Pons (tissue), 1 donor: ENCODE measurements around the gene GSG1L.

Experiments used
- DNase-seq: peaks from one replicate; pipeline ENCODE4 v3.0.0-alpha.2; 2016; ENCODE audit warnings: low spot score

GSG1L gene

GRCh38 chr16:27789595-27790241, 273.8 kb downstream of the GSG1L start:
- DNase-seq, result no peak

GRCh38 chr16:27789150-27789549, 274.4 kb downstream of the GSG1L start:
- no peak for DNase-seq

GRCh38 chr16:27787665-27788064, 275.8 kb downstream of the GSG1L start:
- no peak for DNase-seq

- DNase-seq, result no peak
Measured at GRCh38 chr16:27786923-27787625, 276.4 kb downstream of the GSG1L start.

GRCh38 chr16:27786221-27786922, 277.1 kb downstream of the GSG1L start:
- DNase-seq, result no peak

- DNase-seq, result no peak
Measured at GRCh38 chr16:27785307-27785678, 278.2 kb downstream of the GSG1L start.

- no peak for DNase-seq
Measured at GRCh38 chr16:27784351-27785306, 278.9 kb downstream of the GSG1L start.

GRCh38 chr16:27781981-27782880, 281.3 kb downstream of the GSG1L start:
- DNase-seq, result no peak

GRCh38 chr16:27781195-27781524, 282.4 kb downstream of the GSG1L start:
- no peak for DNase-seq

- DNase-seq, result no peak
Measured at GRCh38 chr16:27780468-27781194, 282.9 kb downstream of the GSG1L start.

- DNase-seq, result peak; percentile 70
Measured at GRCh38 chr16:27779641-27780164, 283.8 kb downstream of the GSG1L start.

- no peak for DNase-seq
Measured at GRCh38 chr16:27778926-27779570, 284.5 kb downstream of the GSG1L start.

GRCh38 chr16:27778171-27778925, 285.2 kb downstream of the GSG1L start:
- no peak for DNase-seq

- no peak for DNase-seq
Measured at GRCh38 chr16:27777527-27777926, 286.0 kb downstream of the GSG1L start.

GRCh38 chr16:27776556-27777225, 286.8 kb downstream of the GSG1L start:
- DNase-seq, result peak; percentile 48

- no peak for DNase-seq
Measured at GRCh38 chr16:27775254-27775653, 288.3 kb downstream of the GSG1L start.

GRCh38 chr16:27774779-27775178, 288.7 kb downstream of the GSG1L start:
- no peak for DNase-seq

GRCh38 chr16:27773344-27773743, 290.2 kb downstream of the GSG1L start:
- no peak for DNase-seq
